ENCODE measurements around the gene ITSN2. TPM values are rescaled to one million over a fixed set of nuclear protein-coding genes. Genes with fewer than 3 reads are reported as not detected.

Gene ITSN2
- total RNA-seq, 3 donors from 2014 or later = 52.5 to 57.6 (median 52.9) TPM

- Mint-ChIP-seq H3K4me1 (ENCODE audit: low read depth) (no peaks in the 10 kb centered on the region), H3K4me3 (no peak overlapping the region), H3K36me3 (ENCODE audit: insufficient read depth) (peaks cover 5% of the 10 kb centered on the region), H3K9me3 (no peaks in the 10 kb centered on the region), H3K27me3 (ENCODE audit: low read depth) (no peaks in the 10 kb centered on the region)
- DNase-seq (peak; percentile 30), ATAC-seq (peak; percentile 56 to 65)
Measured at GRCh38 chr2:24164416-24164973, 195.8 kb downstream of the ITSN2 start.

- Mint-ChIP-seq H3K9me3 (no peaks in the 10 kb centered on the region), H3K27me3 (ENCODE audit: low read depth) (no peaks in the 10 kb centered on the region), H3K4me3 (no peak overlapping the region), H3K36me3 (ENCODE audit: insufficient read depth) (peaks cover 9% of the 10 kb centered on the region), H3K4me1 (ENCODE audit: low read depth) (no peaks in the 10 kb centered on the region)
- ATAC-seq = no peak
- DNase-seq = no peak
Measured at GRCh38 chr2:24163601-24164000, 196.7 kb downstream of the ITSN2 start.

DNA sequence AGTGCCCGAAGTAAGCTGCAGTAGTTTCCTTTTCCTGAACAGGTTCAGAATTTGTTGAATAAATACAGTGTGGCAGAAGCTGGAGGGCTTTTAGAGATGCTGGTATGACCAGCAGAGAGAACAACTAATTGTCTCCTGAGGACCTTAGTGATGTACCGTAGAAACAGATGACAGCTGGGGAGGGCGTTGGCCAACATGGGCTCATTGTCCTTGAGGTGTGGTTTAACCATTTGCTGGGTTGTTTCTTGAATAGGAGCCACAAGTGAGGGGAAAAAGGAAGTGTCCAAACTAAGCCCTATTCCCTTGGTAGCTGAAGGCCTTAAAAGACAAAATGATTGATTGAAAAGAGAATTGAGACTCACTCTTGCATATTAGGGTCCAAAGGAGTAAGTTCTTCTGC is 197.2 kb downstream of the ITSN2 start:
- Mint-ChIP-seq H3K36me3 (ENCODE audit: insufficient read depth) (peaks cover 13% of the 10 kb centered on the region), H3K4me3 (no peak overlapping the region), H3K4me1 (ENCODE audit: low read depth) (no peaks in the 10 kb centered on the region)

GRCh38 chr2:24162494-24162893 is 197.8 kb downstream of the ITSN2 start:
- H3K4me3 Mint-ChIP-seq = no peak overlapping the region
- no peaks in the 10 kb centered on the region for H3K9me3 Mint-ChIP-seq
- ATAC-seq (no peak), DNase-seq (no peak)
- no peaks in the 10 kb centered on the region for H3K4me1 Mint-ChIP-seq (ENCODE audit: low read depth)
- H3K27me3 Mint-ChIP-seq (ENCODE audit: low read depth) = no peaks in the 10 kb centered on the region
- H3K36me3 Mint-ChIP-seq (ENCODE audit: insufficient read depth) = peaks cover 13% of the 10 kb centered on the region

More for the DNA sequence above, 197.2 kb downstream of the ITSN2 start:
- H3K9me3 Mint-ChIP-seq = no peaks in the 10 kb centered on the region
- no peak for ATAC-seq
- no peak for DNase-seq
- H3K27me3 Mint-ChIP-seq (ENCODE audit: low read depth) = no peaks in the 10 kb centered on the region

DNA sequence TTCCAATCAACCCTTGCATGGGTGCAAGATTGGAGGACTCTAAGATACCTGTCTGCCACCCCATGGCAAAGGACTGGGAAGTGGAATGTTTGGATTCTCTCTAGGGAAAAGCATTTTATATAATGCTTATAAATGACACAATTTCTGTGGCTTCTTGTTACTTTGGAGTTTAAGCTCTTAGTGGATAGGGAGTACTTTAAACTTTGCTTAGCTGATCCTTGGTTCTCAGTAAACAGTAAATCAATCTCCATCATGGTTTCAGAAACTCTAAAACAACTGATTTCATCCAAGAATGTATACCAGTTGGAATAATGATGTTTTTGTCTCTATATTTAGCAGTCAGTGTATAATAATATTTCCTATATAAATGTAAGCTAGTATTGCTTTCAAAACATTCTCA is 199.6 kb downstream of the ITSN2 start:
- Mint-ChIP-seq H3K9me3 (no peaks in the 10 kb centered on the region), H3K4me3 (no peak overlapping the region), H3K36me3 (ENCODE audit: insufficient read depth) (peaks cover 16% of the 10 kb centered on the region), H3K27me3 (ENCODE audit: low read depth) (no peaks in the 10 kb centered on the region), H3K4me1 (ENCODE audit: low read depth) (no peaks in the 10 kb centered on the region)
- DNase-seq (no peak), ATAC-seq (no peak)

- H3K4me1 Mint-ChIP-seq (ENCODE audit: low read depth) = no peaks in the 10 kb centered on the region
- ATAC-seq (no peak), DNase-seq (no peak)
- no peak overlapping the region for H3K4me3 Mint-ChIP-seq
- peaks cover 18% of the 10 kb centered on the region for H3K36me3 Mint-ChIP-seq (ENCODE audit: insufficient read depth)
- no peaks in the 10 kb centered on the region for H3K27me3 Mint-ChIP-seq (ENCODE audit: low read depth)
- no peaks in the 10 kb centered on the region for H3K9me3 Mint-ChIP-seq
Measured at GRCh38 chr2:24159708-24160107, 200.6 kb downstream of the ITSN2 start.

- ATAC-seq = no peak
- H3K4me3 Mint-ChIP-seq = no peak overlapping the region
- no peaks in the 10 kb centered on the region for H3K4me1 Mint-ChIP-seq (ENCODE audit: low read depth)
- H3K36me3 Mint-ChIP-seq (ENCODE audit: insufficient read depth) = peaks cover 22% of the 10 kb centered on the region
- H3K27me3 Mint-ChIP-seq (ENCODE audit: low read depth) = no peaks in the 10 kb centered on the region
- H3K9me3 Mint-ChIP-seq = no peaks in the 10 kb centered on the region
- no peak for DNase-seq
Measured at GRCh38 chr2:24158131-24158530, 202.2 kb downstream of the ITSN2 start.

DNA sequence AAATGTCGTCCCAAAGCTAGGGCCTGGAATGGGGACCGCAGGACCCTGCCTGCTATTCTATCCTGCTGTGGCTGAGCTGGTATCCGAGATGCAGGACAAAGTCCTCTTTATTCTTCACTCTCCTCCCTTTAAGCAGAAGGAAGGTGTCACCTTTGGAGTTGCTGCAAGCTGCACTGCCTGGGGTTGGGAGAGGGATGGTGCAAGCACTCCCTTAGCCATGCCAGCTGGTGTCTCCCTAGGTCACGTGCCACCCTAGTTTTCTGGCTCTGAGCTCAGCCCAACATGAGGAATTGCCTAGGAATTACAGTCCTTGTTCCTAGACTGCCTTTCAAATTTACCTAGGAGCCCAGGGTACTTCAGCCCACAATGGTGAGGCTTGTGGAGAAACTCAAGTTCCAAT is 206.9 kb downstream of the ITSN2 start:
- no peak for ATAC-seq
- Mint-ChIP-seq H3K4me1 (ENCODE audit: low read depth) (no peaks in the 10 kb centered on the region), H3K36me3 (ENCODE audit: insufficient read depth) (peaks cover 28% of the 10 kb centered on the region), H3K27me3 (ENCODE audit: low read depth) (no peaks in the 10 kb centered on the region), H3K9me3 (peaks cover 6% of the 10 kb centered on the region), H3K4me3 (no peak overlapping the region)
- no peak for DNase-seq

Other genes starting within 250 kb of the ITSN2 start
- not detected for gene PFN4, start 237.2 kb downstream of the ITSN2 start, total RNA-seq
- 1 to 10 TPM; 2.4 to 3.1 (median 2.9) TPM for gene FAM228B, start 237.1 kb downstream of the ITSN2 start, total RNA-seq
- not detected for gene FAM228A, start 185.5 kb downstream of the ITSN2 start, total RNA-seq
- gene NCOA1, start 130.7 kb upstream of the ITSN2 start, total RNA-seq = 10 to 100 TPM; 23.9 to 36.9 (median 34.5) TPM